ENCODE measurements around the gene FUCA1.

DNA sequence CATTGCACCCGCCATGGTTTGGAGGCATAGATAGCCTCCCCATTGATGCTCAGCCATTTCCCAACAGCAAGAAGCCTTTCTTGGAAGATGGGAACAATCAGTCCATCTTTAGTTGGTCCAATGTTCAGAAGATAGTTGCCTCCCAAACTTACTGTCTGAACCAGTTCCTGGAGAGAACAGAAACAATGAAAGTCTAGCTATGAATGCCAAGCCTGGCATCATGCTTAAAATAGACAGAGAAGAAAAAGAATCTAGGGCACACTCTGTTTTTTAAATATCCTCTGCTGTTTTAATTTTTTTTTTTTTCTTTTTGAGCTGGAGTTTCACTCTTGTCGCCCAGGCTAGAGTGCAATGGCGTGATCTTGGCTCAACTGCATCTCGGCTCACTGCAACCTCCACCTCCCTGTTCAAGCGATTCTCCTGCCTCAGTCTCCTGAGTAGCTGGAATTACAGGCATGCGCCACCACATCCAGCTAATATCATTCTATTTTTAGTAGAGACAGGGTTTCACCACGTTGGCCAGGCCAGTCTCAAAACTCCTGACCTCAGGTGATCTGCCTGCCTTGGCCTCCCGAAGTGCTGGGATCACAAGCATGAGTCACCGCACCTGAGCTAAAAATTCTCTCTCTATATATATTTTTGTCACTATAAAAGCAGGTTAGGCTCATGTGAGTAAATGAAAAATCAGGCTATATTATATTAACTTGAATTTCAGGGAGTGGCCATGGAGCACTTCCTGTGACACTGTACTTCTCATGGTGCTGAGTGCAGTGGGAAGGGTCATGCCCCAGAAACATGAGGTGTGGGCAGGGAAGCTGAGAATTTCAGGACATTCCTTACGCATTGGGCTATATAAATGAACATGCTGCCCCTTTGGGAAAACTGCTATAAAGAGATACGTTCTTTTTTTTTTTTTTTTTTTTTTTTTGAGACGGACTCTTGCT, 19.1 kb downstream of the FUCA1 start:
- TF ChIP-seq TAF1 (IDR thresholded peaks at IDR 0.05; ENCODE audit: borderline replicate concordance, low read depth, low read length) (no peak), POLR2AphosphoS5 (IDR thresholded peaks at IDR 0.05; ENCODE audit: low read depth, low read length) (no peak), POLR2A (IDR thresholded peaks at IDR 0.05; ENCODE audit: low read depth, low read length) (no peak)

Measured in GM12892 (cell line).